ENCODE results near the gene ZDHHC21.

DNA sequence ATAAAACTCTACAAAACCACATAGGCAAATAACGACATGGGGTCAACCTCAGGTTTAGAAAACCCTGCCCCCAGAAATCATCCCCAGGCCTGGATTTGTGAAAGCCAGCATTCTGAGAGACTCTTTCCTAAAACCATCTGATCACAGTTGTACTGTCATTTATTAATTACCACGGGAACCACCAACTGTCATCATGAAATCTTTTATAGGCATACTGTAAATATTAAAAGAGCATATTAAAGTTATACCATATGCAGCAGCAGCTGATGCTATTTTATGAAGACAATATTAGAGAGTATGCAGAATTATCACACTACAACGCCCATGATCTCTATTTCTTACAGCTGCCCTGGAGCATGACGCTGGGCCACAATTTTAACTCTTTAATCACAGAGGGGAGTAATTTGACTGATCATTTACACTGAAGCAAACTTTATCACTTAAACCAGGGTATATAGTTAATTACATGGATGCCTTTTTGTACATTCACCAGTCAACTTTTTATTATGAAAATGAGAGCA, 9.0 kb upstream of the ZDHHC21 start:
- no peak for TF ChIP-seq POLR2AphosphoS5 (IDR thresholded peaks at IDR 0.05)
- TF ChIP-seq, protein P1, sequence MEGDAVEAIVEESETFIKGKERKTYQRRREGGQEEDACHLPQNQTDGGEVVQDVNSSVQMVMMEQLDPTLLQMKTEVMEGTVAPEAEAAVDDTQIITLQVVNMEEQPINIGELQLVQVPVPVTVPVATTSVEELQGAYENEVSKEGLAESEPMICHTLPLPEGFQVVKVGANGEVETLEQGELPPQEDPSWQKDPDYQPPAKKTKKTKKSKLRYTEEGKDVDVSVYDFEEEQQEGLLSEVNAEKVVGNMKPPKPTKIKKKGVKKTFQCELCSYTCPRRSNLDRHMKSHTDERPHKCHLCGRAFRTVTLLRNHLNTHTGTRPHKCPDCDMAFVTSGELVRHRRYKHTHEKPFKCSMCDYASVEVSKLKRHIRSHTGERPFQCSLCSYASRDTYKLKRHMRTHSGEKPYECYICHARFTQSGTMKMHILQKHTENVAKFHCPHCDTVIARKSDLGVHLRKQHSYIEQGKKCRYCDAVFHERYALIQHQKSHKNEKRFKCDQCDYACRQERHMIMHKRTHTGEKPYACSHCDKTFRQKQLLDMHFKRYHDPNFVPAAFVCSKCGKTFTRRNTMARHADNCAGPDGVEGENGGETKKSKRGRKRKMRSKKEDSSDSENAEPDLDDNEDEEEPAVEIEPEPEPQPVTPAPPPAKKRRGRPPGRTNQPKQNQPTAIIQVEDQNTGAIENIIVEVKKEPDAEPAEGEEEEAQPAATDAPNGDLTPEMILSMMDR (IDR thresholded peaks at IDR 0.05), result no peak

Measured in prostate gland (tissue), 2 donors.